Hypothalamus (tissue), 51 donors: ENCODE measurements around the gene C1orf226.

Experiments used
- DNase-seq, 51 donors: peaks; one replicate each; lab custom pipeline; 2025; lab: John Stamatoyannopoulos, UW

Gene C1orf226

DNA sequence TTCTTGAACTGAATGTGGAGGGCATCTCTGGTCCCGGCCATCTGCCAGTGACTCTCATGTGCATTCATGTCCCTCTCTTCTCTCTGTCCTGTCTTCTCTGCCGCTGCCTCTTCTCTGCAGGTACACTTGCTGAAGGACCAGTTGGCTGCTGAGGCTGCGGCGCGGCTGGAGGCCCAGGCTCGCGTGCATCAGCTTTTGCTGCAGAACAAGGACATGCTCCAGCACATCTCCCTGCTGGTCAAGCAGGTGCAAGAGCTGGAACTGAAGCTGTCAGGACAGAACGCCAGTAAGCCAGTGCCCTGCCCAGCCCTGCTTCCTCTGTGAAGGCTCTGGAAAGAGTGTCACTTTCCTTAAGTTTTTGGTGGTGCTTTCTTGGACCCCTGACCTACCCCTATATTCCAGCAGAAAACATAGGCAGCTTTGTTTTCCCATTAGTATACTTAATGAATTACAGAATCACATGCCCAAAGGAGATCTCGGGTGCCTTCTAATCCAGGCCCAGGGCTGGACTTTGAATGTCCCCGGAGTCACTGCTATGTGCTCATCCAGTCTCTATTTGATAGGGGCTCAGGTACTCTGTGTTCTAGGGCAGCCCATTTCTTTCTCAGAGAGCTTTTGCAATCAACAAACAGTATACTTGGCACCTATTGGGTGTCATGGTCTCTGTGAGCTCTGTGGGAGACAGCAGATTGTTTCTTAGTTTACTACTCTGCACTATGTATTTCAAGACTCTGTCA is 16.1 kb upstream of the C1orf226 start:
- DNase-seq, result no peak

DNA sequence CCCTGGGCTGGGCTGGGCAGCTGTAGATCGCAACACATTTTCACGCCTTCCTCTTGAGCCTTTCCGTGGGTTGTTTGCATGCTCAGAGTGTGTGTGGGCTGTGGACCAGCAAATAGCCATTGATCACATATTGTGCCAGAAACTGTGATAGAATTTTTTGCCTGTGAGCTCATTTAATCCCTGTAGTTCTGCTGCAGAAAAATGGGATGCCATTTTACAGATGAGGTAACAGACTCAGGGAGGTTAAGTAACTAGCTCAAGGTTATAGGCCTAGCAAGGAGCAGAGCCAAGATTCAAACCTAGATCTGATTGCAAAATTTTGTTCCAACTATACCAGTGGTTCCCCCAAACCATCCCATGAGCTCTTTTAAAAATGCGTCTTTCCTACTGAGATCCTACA is 15.4 kb upstream of the C1orf226 start:
- DNase-seq, result peak in 1 of 51 donors; percentile 13

DNA sequence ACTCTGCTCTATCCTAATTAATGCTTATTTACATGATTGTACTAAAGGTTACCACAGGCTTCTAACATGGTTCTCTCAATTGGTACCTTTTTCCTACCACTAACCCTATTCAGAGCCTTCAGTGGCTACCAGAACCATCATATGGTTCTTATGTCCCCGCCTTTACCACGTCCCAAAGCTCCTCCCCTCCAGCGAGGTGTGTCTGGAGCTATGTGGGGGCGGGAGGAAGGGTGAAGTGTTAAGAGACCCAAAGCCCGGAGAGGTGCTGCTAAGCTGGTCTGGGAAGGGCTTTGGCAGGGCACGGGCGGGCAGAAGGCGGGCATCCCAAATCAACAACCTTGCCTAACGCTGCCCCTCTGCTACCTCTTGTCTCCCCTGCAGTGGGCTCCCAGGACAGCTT is 14.9 kb upstream of the C1orf226 start:
- no peak for DNase-seq

- no peak for DNase-seq
These were observed 14.5 kb upstream of the C1orf226 start for GRCh38 chr1:162367073-162367472.

DNA sequence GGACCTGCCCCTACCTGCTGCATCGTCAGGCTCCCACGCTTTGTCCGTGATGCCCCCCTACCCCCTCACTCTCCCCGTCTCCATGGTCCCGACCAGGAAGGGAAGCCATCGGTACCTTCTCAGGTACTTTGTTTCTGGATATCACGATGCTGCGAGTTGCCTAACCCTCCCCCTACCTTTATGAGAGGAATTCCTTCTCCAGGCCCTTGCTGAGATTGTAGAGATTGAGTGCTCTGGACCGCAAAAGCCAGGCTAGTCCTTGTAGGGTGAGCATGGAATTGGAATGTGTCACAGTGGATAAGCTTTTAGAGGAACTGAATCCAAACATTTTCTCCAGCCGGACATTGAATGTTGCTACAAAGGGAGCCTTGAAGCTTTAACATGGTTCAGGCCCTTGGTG is 13.8 kb upstream of the C1orf226 start:
- no peak for DNase-seq

GRCh38 chr1:162368451-162368850 is 13.1 kb upstream of the C1orf226 start:
- DNase-seq, result no peak

- DNase-seq, result no peak
These were observed 12.0 kb upstream of the C1orf226 start for GRCh38 chr1:162369571-162369970.

- DNase-seq, result no peak
These were observed 11.4 kb upstream of the C1orf226 start for GRCh38 chr1:162370161-162370560.

DNA sequence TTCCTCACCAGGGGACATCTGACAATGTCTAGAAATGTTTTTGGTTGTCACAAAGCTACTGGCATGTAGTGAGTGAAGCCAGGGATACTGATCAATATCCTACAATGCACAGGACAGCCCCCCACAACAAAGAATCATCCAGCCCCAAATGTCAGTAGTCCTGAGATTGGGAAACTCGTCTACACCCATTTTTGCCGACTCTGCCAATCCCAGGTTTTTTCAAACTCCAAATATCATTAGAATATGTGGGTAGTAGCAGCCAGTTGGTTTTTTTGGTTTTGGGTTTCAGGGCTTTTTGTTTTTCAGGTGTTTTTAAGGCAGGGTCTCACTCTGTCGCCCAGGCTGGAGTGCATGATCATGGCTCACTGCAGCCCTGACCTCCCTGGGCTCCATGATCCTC is 10.8 kb upstream of the C1orf226 start:
- DNase-seq, result no peak

- no peak for DNase-seq
These were observed 9.9 kb upstream of the C1orf226 start for GRCh38 chr1:162371611-162372010.

DNA sequence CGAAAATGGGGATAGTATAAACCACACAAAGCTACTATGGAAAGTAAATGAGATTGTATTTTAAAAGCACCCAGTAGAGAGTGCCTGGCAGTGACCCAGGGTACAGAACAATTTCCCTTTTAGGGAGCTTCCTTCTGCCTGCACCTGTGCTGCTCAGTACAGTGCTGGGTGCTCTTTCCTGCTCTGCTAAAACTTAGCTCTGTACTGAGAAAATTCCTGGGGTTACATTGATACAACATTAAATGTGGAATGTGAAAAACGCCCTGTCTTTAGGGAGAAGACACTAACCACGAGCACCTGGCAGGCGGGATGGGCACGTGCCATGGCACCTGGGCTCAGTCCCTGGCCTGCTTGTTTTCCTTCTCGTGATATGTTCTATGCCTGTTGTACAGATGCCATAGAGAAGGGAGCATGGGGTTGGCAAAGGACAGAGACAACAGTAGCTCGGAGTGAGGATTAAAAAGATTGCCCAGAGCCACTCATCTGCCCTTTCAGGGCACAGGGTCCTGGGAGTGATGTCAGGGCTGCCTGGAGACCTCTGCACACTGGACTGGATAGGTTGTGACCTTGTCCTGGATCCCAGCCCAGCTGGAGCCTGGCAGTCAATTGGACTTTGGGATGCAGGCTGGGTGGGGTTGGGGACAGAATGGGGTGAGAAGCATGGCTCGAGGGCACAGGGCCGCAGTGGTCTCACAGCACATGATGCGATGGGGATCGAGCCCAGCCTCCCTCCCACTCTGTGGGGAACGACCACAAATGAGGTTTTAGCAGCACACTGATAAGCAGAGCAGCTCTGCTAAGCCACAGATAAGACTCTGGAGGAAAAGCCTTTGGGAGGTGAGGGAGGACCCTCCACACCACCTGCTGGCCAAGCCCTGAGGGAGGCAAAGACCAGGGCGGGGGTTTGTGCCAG is 9.1 kb upstream of the C1orf226 start:
- no peak for DNase-seq

- no peak for DNase-seq
These were observed 8.5 kb upstream of the C1orf226 start for GRCh38 chr1:162373072-162373427.

DNA sequence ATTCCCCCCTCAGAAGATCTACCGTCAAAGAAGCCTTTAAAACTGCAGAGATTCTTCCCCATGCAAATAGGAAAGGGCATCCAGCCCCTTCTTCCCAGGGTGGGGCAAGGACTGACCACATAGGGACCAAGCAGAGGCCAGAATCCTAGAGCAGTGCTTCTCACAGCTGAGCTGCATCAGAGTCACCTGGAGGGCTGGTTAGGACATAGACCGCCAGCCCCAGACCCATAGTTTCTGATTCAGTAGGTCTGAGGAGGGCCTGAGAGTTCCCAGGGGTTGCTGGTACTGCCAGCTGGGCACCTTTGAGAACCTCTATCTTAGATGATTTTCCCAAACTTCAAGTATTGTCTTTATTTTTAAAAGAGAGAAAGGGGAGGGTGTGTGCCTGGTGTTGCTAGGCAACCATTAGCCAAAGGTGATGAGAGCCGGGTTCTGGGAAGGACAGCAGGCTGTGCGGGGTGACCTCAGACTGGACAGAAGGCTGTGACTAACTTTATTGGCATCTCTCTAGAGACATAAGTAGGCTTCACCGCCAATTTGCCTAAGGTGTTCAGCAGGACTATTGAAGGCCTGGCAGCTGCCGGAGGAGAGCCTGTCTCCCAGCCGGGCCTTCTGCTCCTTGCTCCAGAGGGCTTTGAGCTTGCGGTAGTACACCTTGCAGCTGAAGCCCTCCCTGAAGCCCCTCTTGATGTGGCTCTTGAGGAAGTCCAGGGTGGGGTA is 7.8 kb upstream of the C1orf226 start:
- DNase-seq, result no peak

GRCh38 chr1:162374406-162374805 is 7.1 kb upstream of the C1orf226 start:
- no peak for DNase-seq

- DNase-seq, result no peak
These were observed 6.1 kb upstream of the C1orf226 start for GRCh38 chr1:162375463-162375862.

DNA sequence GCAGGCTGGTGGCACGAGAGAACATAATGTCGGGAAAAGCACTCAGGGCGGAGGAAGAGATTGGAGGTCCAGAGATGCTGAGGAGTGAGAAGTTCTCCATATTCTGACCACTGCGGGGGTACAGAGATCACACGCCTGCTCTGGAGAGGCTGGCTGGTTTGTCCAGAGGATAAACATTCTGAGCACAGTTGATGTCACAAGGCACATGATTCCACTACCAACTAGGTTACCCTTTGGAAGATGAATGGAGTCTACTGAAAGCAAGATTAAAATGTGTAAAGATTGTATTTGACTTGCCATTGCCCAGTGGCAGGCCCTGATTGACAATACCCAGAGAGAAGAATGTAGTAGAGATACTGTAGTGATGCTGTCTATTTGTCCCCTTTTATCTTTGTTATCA is 4.8 kb upstream of the C1orf226 start, which contains the start of gene SPATA46:
TSS of gene SPATA46 (minus strand) at position 164 of the 400 bp plus-strand sequence. CDS start at position 100, 64 bp downstream.
- no peak for DNase-seq

- DNase-seq, result no peak
These were observed 1.3 kb upstream of the C1orf226 start for GRCh38 chr1:162380061-162380846.

- DNase-seq, result no peak
These were observed 618 bp downstream of the C1orf226 start for GRCh38 chr1:162381941-162382750.

DNA sequence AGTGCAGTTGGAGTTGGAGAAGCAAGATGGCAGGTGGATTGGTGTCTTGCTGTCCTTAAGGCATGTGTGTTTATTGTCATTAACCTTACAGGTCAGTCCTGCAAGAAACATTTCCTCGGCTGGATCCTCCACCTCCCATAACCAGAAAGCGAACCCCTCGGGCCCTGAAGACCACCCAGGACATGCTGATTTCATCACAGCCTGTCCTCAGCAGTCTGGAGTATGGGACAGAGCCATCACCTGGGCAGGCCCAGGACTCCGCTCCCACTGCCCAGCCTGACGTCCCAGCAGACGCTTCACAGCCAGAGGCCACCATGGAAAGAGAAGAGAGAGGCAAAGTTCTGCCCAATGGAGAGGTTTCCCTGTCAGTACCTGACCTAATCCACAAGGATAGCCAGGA is 1.6 kb downstream of the C1orf226 start:
- no peak for DNase-seq

DNA sequence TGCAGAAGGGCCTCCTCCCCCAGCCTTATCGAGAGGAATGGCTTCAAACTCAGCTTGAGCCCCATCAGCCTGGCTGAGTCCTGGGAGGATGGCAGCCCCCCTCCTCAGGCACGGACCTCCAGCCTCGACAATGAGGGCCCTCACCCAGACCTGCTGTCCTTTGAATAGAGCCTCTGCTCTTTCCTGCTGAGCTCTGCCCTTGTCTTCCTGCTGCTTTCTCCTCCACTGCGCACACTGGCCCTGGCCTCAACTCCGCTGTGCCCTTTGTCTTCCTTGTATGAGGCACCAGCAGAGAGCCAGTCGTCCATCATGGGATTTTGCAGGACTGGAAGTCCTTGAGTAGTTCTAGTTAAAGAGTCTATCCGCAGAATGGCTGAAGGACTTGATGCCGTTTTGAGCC is 2.0 kb downstream of the C1orf226 start:
- DNase-seq, result no peak
